HepG2 (cell line): ENCODE results near the gene CLDN20. TPM values are rescaled to one million over a fixed set of nuclear protein-coding genes. Genes with fewer than 3 reads are reported as not detected.
A peak's percentile ranks its signal among the peaks of the same experiment; 100 is the strongest.

Experiments
- CBX2 ChIP-seq, 2 experiments: fragments of 200-600 bp in 1 of 2; sonication (generic); formaldehyde crosslinking in 1 of 2; IDR thresholded peaks; 2 replicates each; pipeline versions ENCODE4 v1.7.0 to v1.8.1; 2018 to 2022; ENCODE audit warnings: low read depth in 2 of 2, low read length in 1 of 2, mild to moderate bottlenecking in 1 of 2, missing genetic modification reagents in 1 of 2
- CREM ChIP-seq, 2 experiments: sonication (generic) in 1 of 2; formaldehyde crosslinking in 1 of 2; IDR thresholded peaks; 2 replicates each; pipeline versions ENCODE4 v1.4.0 to v1.6.1; 2016 to 2020; ENCODE audit warnings: antibody characterized with exemption in 1 of 2, mild to moderate bottlenecking in 1 of 2, missing genetic modification reagents in 1 of 2
- ELF3 ChIP-seq: IDR thresholded peaks from 2 replicates; pipeline ENCODE4 v1.6.1; 2016; ENCODE audit warnings: missing genetic modification reagents, missing compliant biosample characterization
- FOXM1 ChIP-seq: sonication (generic); formaldehyde crosslinking; IDR thresholded peaks from 2 replicates; pipeline ENCODE4 v1.5.0; 2020; ENCODE audit warnings: missing genetic modification reagents
- GATA4 ChIP-seq: sonication (generic); IDR thresholded peaks from 2 replicates; pipeline ENCODE4 v1.6.1; 2016; ENCODE audit warnings: antibody characterized with exemption, low read depth, borderline replicate concordance
- HDAC2 ChIP-seq: sonication (generic); formaldehyde crosslinking; IDR thresholded peaks from 2 replicates; pipeline ENCODE4 v1.4.0; 2020; ENCODE audit warnings: missing genetic modification reagents
- KMT2A ChIP-seq: sonication (generic); formaldehyde crosslinking; IDR thresholded peaks from 2 replicates; pipeline ENCODE4 v1.4.0; 2020; ENCODE audit warnings: missing genetic modification reagents
- MED1 ChIP-seq: sonication (generic); formaldehyde crosslinking; IDR thresholded peaks from 2 replicates; pipeline ENCODE4 v1.4.0; 2020; ENCODE audit warnings: missing genetic modification reagents
- MTA3 ChIP-seq: sonication (generic); formaldehyde crosslinking; IDR thresholded peaks from 2 replicates; pipeline ENCODE4 v1.4.0; 2020; ENCODE audit warnings: missing genetic modification reagents
- TCF7 ChIP-seq: sonication (generic); IDR thresholded peaks from 2 replicates; pipeline ENCODE4 v1.6.1; 2016; ENCODE audit warnings: antibody characterized with exemption, low read depth
- ZMYM2 ChIP-seq: sonication (generic); formaldehyde crosslinking; IDR thresholded peaks from 2 replicates; pipeline ENCODE4 v1.8.0; 2022; ENCODE audit warnings: mild to moderate bottlenecking, missing genetic modification reagents
- ZNF232 ChIP-seq: sonication (generic); formaldehyde crosslinking; IDR thresholded peaks from 2 replicates; pipeline ENCODE4 v1.4.0; 2020; ENCODE audit warnings: missing genetic modification reagents, borderline replicate concordance
- ZNF24 ChIP-seq: fragments of 450-650 bp; IDR thresholded peaks from 2 replicates; pipeline ENCODE4 v1.6.1; 2017; ENCODE audit warnings: antibody characterized with exemption, mild to moderate bottlenecking
- ZNF44 ChIP-seq: sonication (generic); formaldehyde crosslinking; IDR thresholded peaks from 2 replicates; pipeline ENCODE4 v1.5.1; 2020; ENCODE audit warnings: mild to moderate bottlenecking, missing genetic modification reagents
- ZNF674 ChIP-seq: sonication (generic); formaldehyde crosslinking; IDR thresholded peaks from 2 replicates; pipeline ENCODE4 v1.5.0; 2020; ENCODE audit warnings: low read depth, mild to moderate bottlenecking, missing genetic modification reagents
- polyA plus RNA-seq, 8 experiments: library from polyadenylated mRNA; depleted of rRNA in 3 of 8; stranded (reverse) in 7 of 8; unstranded in 1 of 8; fragments of >200 nt; fragmentation: Illumina TruSeq in 4 of 8; extraction: Trizol in 4 of 8; gene quantifications; 2 replicates each; pipeline versions ENCODE4 v1.2.1 to v1.2.3, GENCODE V29; 2011 to 2016; ENCODE audit warnings: low read depth in 4 of 8, missing spikeins in 1 of 8, mixed read lengths in 1 of 8; ENCODE audit not compliant: insufficient read depth in 1 of 8
- total RNA-seq, 5 experiments: library from RNA; depleted of rRNA; stranded (reverse); fragments of >200 nt; fragmentation: Illumina TruSeq; extraction: Trizol; gene quantifications; 2 replicates each; pipeline ENCODE4 v1.2.3, GENCODE V29; 2016; ENCODE audit warnings: low read depth in 1 of 5
- TF ChIP-seq, protein P1 (sequence below): sonication (generic); formaldehyde crosslinking; IDR thresholded peaks from 2 replicates; pipeline ENCODE4 v1.5.1; 2020; ENCODE audit warnings: mild to moderate bottlenecking, missing genetic modification reagents, moderate library complexity
- TF ChIP-seq, protein P2 (sequence below): sonication (generic); formaldehyde crosslinking; IDR thresholded peaks from 2 replicates; pipeline ENCODE4 v1.9.0; 2022; ENCODE audit warnings: missing genetic modification reagents, mild to moderate bottlenecking, borderline replicate concordance
- TF ChIP-seq, protein P3 (sequence below): sonication (generic); formaldehyde crosslinking; conservative IDR thresholded peaks from 2 replicates; pipeline ENCODE4 v1.4.0; 2020; ENCODE audit warnings: missing genetic modification reagents
- TF ChIP-seq, protein P4 (sequence below): sonication (generic); formaldehyde crosslinking; IDR thresholded peaks from 2 replicates; pipeline ENCODE4 v1.4.0; 2020; ENCODE audit warnings: missing genetic modification reagents, borderline replicate concordance

CLDN20 gene
- total and polyA plus RNA-seq, 2 of the 13 experiments (the other 11 are each of a cell fraction or from before 2014, with no cell fraction given): not detected

DNA sequence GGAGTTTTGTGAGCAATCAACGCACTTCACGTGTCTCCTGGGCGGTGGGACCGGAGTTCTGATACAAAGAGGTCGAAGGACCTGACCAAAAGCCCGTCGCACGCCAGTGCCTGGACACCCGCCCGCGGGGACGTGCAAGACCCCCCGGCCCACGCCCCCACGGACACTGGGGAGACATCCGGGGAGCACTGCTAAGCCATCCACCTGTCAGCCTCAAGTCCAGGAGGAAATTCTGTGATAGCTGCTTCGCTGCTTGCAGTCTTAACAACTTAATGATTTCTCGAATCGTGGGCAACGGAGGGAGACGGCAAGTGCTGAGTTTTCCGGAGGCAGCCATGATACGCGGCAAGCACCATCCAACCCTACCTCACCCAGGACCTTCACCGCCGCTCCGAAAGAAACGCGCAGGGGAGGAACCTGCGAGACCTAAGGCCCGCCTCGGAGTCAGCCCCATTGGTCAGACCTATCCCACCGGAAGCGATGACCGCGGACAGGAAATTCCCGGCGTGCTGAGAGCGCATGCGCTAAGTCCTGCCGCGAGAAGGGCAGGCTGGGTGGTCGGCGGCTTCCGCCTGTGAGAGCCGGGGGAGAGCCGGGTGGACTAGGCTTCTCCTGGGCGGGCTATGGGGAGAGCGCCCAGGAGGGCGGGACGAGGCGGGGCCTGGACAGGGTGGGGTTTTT is 50.4 kb downstream of the CLDN20 start, which contains the start of gene TFB1M (continued):
- TF ChIP-seq, protein P1, sequence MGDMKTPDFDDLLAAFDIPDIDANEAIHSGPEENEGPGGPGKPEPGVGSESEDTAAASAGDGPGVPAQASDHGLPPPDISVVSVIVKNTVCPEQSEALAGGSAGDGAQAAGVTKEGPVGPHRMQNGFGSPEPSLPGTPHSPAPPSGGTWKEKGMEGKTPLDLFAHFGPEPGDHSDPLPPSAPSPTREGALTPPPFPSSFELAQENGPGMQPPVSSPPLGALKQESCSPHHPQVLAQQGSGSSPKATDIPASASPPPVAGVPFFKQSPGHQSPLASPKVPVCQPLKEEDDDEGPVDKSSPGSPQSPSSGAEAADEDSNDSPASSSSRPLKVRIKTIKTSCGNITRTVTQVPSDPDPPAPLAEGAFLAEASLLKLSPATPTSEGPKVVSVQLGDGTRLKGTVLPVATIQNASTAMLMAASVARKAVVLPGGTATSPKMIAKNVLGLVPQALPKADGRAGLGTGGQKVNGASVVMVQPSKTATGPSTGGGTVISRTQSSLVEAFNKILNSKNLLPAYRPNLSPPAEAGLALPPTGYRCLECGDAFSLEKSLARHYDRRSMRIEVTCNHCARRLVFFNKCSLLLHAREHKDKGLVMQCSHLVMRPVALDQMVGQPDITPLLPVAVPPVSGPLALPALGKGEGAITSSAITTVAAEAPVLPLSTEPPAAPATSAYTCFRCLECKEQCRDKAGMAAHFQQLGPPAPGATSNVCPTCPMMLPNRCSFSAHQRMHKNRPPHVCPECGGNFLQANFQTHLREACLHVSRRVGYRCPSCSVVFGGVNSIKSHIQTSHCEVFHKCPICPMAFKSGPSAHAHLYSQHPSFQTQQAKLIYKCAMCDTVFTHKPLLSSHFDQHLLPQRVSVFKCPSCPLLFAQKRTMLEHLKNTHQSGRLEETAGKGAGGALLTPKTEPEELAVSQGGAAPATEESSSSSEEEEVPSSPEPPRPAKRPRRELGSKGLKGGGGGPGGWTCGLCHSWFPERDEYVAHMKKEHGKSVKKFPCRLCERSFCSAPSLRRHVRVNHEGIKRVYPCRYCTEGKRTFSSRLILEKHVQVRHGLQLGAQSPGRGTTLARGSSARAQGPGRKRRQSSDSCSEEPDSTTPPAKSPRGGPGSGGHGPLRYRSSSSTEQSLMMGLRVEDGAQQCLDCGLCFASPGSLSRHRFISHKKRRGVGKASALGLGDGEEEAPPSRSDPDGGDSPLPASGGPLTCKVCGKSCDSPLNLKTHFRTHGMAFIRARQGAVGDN (CRISPR knock-in tag): peak; percentile 96
- TF ChIP-seq CBX2 (IDR thresholded peaks at IDR 0.05; ENCODE audit: low read depth, low read length) (no peak), CBX2 (CRISPR knock-in tag; IDR thresholded peaks at IDR 0.05; ENCODE audit: low read depth) (no peak), CREM (IDR thresholded peaks at IDR 0.05) (no peak; the same call in 1 of the 2 replicates), CREM (CRISPR knock-in tag; IDR thresholded peaks at IDR 0.05) (no peak), ZNF24 (no peak), ZNF674 (CRISPR knock-in tag) (no peak), ZMYM2 (no peak), HDAC2 (CRISPR knock-in tag) (peak; percentile 75), GATA4 (no peak), ELF3 (CRISPR knock-in tag) (peak; percentile 84), MED1 (CRISPR knock-in tag) (peak; percentile 49), ZNF232 (CRISPR knock-in tag) (no peak; the same call in 1 of the 2 replicates), MTA3 (CRISPR knock-in tag) (no peak), ZNF44 (CRISPR knock-in tag) (peak; percentile 92; the same call in 1 of the 2 replicates), FOXM1 (no peak), KMT2A (CRISPR knock-in tag) (peak; percentile 78), TCF7 (0 out of 2 replicates have a peak, but pooled peaks have one; percentile 26)
- TF ChIP-seq, protein P2, sequence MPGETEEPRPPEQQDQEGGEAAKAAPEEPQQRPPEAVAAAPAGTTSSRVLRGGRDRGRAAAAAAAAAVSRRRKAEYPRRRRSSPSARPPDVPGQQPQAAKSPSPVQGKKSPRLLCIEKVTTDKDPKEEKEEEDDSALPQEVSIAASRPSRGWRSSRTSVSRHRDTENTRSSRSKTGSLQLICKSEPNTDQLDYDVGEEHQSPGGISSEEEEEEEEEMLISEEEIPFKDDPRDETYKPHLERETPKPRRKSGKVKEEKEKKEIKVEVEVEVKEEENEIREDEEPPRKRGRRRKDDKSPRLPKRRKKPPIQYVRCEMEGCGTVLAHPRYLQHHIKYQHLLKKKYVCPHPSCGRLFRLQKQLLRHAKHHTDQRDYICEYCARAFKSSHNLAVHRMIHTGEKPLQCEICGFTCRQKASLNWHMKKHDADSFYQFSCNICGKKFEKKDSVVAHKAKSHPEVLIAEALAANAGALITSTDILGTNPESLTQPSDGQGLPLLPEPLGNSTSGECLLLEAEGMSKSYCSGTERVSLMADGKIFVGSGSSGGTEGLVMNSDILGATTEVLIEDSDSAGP: peak; percentile 91; the same call in 1 of the 2 replicates
- TF ChIP-seq, protein P3, sequence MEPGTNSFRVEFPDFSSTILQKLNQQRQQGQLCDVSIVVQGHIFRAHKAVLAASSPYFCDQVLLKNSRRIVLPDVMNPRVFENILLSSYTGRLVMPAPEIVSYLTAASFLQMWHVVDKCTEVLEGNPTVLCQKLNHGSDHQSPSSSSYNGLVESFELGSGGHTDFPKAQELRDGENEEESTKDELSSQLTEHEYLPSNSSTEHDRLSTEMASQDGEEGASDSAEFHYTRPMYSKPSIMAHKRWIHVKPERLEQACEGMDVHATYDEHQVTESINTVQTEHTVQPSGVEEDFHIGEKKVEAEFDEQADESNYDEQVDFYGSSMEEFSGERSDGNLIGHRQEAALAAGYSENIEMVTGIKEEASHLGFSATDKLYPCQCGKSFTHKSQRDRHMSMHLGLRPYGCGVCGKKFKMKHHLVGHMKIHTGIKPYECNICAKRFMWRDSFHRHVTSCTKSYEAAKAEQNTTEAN: peak; percentile 76; the same call in 1 of the 2 replicates
- TF ChIP-seq, protein P4, sequence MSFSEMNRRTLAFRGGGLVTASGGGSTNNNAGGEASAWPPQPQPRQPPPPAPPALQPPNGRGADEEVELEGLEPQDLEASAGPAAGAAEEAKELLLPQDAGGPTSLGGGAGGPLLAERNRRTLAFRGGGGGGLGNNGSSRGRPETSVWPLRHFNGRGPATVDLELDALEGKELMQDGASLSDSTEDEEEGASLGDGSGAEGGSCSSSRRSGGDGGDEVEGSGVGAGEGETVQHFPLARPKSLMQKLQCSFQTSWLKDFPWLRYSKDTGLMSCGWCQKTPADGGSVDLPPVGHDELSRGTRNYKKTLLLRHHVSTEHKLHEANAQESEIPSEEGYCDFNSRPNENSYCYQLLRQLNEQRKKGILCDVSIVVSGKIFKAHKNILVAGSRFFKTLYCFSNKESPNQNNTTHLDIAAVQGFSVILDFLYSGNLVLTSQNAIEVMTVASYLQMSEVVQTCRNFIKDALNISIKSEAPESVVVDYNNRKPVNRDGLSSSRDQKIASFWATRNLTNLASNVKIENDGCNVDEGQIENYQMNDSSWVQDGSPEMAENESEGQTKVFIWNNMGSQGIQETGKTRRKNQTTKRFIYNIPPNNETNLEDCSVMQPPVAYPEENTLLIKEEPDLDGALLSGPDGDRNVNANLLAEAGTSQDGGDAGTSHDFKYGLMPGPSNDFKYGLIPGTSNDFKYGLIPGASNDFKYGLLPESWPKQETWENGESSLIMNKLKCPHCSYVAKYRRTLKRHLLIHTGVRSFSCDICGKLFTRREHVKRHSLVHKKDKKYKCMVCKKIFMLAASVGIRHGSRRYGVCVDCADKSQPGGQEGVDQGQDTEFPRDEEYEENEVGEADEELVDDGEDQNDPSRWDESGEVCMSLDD (CRISPR knock-in tag): peak; percentile 67; the same call in 1 of the 2 replicates
